ENCODE results near the gene PPFIA3. TPM values are rescaled to one million over a fixed set of nuclear protein-coding genes. Genes with fewer than 3 reads are reported as not detected.

PPFIA3 gene
- total and polyA plus RNA-seq, 2 donors (not counting 1 experiment from before 2014, with no cell fraction given): 2.1 to 3.4 TPM

- 95% methylated on average over 4 of the region's 4 CpGs for WGBS (ENCODE audit: insufficient coverage)
- TF ChIP-seq EZH2 (IDR thresholded peaks at IDR 0.05; ENCODE audit: borderline replicate concordance, insufficient read depth, low read depth, low read length, poor library complexity, severe bottlenecking): no peak
- Histone ChIP-seq H3K4me3 (ENCODE audit: control extremely low read depth in 1 of 5, extremely low read depth in 1 of 5, insufficient read depth in 1 of 5, low read depth in 2 of 5, low read length in 4 of 5) (no peak overlapping the region), H3K4me1 (ENCODE audit: control insufficient read depth in 2 of 2, insufficient read depth in 2 of 2, low read length in 2 of 2) (no peaks in the 10 kb centered on the region), H4K20me1 (ENCODE audit: control insufficient read depth, insufficient read depth, low read length, poor library complexity, severe bottlenecking) (no peaks in the 10 kb centered on the region), H2AFZ (ENCODE audit: insufficient read depth, low read depth, low read length, poor library complexity, severe bottlenecking) (no peak overlapping the region), H3K9me3 (ENCODE audit: control extremely low read depth in 1 of 3, control insufficient read depth in 2 of 3, insufficient read depth in 1 of 3, low read length in 2 of 3) (peaks cover 0 to 9% (median 0%) of the 10 kb centered on the region in 3 donors), H3K4me2 (replicated peaks; ENCODE audit: low read depth, low read length, poor library complexity, severe bottlenecking) (no peak overlapping the region), H3K9ac (ENCODE audit: low read length) (no peak overlapping the region), H3K27me3 (replicated peaks in 1 of 4; ENCODE audit: control extremely low read depth in 1 of 4, control insufficient read depth in 3 of 4, insufficient read depth in 4 of 4, low read length in 3 of 4) (peaks cover 0 to 7% (median 1%) of the 10 kb centered on the region in 4 experiments), H3K79me2 (ENCODE audit: control insufficient read depth, insufficient read depth, low read length) (no peaks in the 10 kb centered on the region), H3K36me3 (replicated peaks in 1 of 2; ENCODE audit: control extremely low read depth in 1 of 2, control insufficient read depth in 1 of 2, extremely low read depth in 1 of 2, insufficient read depth in 2 of 2, low read length in 1 of 2) (no peaks in the 10 kb centered on the region), H3K27ac (ENCODE audit: low read length in 2 of 2) (no peak overlapping the region)
- CTCF ChIA-PET: interaction anchor here (0.7 to 1.2 kb wide), 3 partner anchors 14 to 138 kb away, joined by 3 read pairs; no protein-coding TSS in a partner anchor
- no peak for ATAC-seq (ENCODE audit: low read depth)
- Mint-ChIP-seq H3K9me3 (ENCODE audit: insufficient read depth) (no peaks in the 10 kb centered on the region), H3K27me3 (peaks cover 3% of the 10 kb centered on the region), H3K27ac (no peak overlapping the region), H3K4me1 (peaks cover 1% of the 10 kb centered on the region), H3K4me3 (no peak overlapping the region)
- DNase-seq: no peak
- intact Hi-C loops (cut with micrococcal nuclease): no loop called here
- POLR2A ChIA-PET: no interaction called here
These were observed 75.1 kb downstream of the PPFIA3 start for GRCh38 chr19:49194408-49194807.

- intact Hi-C loops (cut with micrococcal nuclease): no loop called here
- no peak overlapping the region for H3K27ac Mint-ChIP-seq
- DNase-seq: no peak
These were observed 77.3 kb downstream of the PPFIA3 start for GRCh38 chr19:49196527-49197240.

More at GRCh38 chr19:49196527-49197240, 77.3 kb downstream of the PPFIA3 start:
- H4K20me1 ChIP-seq (ENCODE audit: control insufficient read depth, insufficient read depth, low read length, poor library complexity, severe bottlenecking): no peaks in the 10 kb centered on the region
- no peaks in the 10 kb centered on the region for H3K79me2 ChIP-seq (ENCODE audit: control insufficient read depth, insufficient read depth, low read length)
- H2AFZ ChIP-seq (ENCODE audit: insufficient read depth, low read depth, low read length, poor library complexity, severe bottlenecking): no peak overlapping the region
- Mint-ChIP-seq H3K4me1 (peaks cover 1% of the 10 kb centered on the region), H3K4me3 (no peak overlapping the region), H3K9me3 (ENCODE audit: insufficient read depth) (no peaks in the 10 kb centered on the region), H3K27me3 (no peaks in the 10 kb centered on the region)
- H3K4me1 ChIP-seq (ENCODE audit: control insufficient read depth in 2 of 2, insufficient read depth in 2 of 2, low read length in 2 of 2): no peaks in the 10 kb centered on the region
- no peak overlapping the region for H3K9ac ChIP-seq (ENCODE audit: low read length)
- no peaks in the 10 kb centered on the region for H3K27me3 ChIP-seq (replicated peaks in 1 of 4; ENCODE audit: control extremely low read depth in 1 of 4, control insufficient read depth in 3 of 4, insufficient read depth in 4 of 4, low read length in 3 of 4)
- H3K4me2 ChIP-seq (replicated peaks; ENCODE audit: low read depth, low read length, poor library complexity, severe bottlenecking): no peak overlapping the region
- no peak overlapping the region for H3K27ac ChIP-seq (ENCODE audit: low read length in 2 of 2)
- no peak overlapping the region for H3K4me3 ChIP-seq (ENCODE audit: control extremely low read depth in 1 of 5, extremely low read depth in 1 of 5, insufficient read depth in 1 of 5, low read depth in 2 of 5, low read length in 4 of 5)
- TF ChIP-seq EZH2 (IDR thresholded peaks at IDR 0.05; ENCODE audit: borderline replicate concordance, insufficient read depth, low read depth, low read length, poor library complexity, severe bottlenecking) (no peak), CTCF (IDR thresholded peaks at IDR 0.05) (no peak)
- CTCF ChIA-PET: interaction anchor here (0.7 to 4.1 kb wide), 5 partner anchors 10 to 408 kb away, joined by 3 to 82 read pairs (median 3); partner anchors contain the start of gene LIN7B
- no peaks in the 10 kb centered on the region for H3K9me3 ChIP-seq (ENCODE audit: control extremely low read depth in 1 of 3, control insufficient read depth in 2 of 3, insufficient read depth in 1 of 3, low read length in 2 of 3)
- POLR2A ChIA-PET: no interaction called here
- no peaks in the 10 kb centered on the region for H3K36me3 ChIP-seq (replicated peaks in 1 of 2; ENCODE audit: control extremely low read depth in 1 of 2, control insufficient read depth in 1 of 2, extremely low read depth in 1 of 2, insufficient read depth in 2 of 2, low read length in 1 of 2)
- 90% methylated on average over 40 of the region's 40 CpGs for WGBS (ENCODE audit: insufficient coverage)
- ATAC-seq (ENCODE audit: low read depth): no peak
